GM13976 (cell line): Measurements from ENCODE around the gene FBLN5.

Experiments used
- DNase-seq: peaks from one replicate; pipeline ENCODE4 v3.0.0; 2012; ENCODE audit warnings: low spot score
- CTCF ChIP-seq: IDR thresholded peaks from 2 replicates; pipeline ENCODE4 v1.5.1; 2012; ENCODE audit warnings: borderline replicate concordance, mild to moderate bottlenecking; ENCODE audit not compliant: insufficient read depth; ENCODE audit errors: extremely low read depth, missing control alignments, control extremely low read depth
- in situ Hi-C: fragments of 300-500 bp; cut with MboI; formaldehyde crosslinking; loops from one replicate; pipeline ENCODE4 v1.12.0; 2022; ENCODE audit warnings: low sequenced_read_pairs, mixed read lengths, inconsistent platforms; ENCODE audit not compliant: unreplicated experiment

The FBLN5 gene

GRCh38 chr14:91889477-91890211 is 57.9 kb downstream of the FBLN5 start:
- DNase-seq: no peak
- TF ChIP-seq CTCF: no peak
- in situ Hi-C loops: no loop called here

GRCh38 chr14:91888641-91889476 is 58.6 kb downstream of the FBLN5 start:
- no peak for DNase-seq
- in situ Hi-C loops: no loop called here
- TF ChIP-seq CTCF: no peak

GRCh38 chr14:91886961-91887360 is 60.5 kb downstream of the FBLN5 start:
- in situ Hi-C loops: no loop called here
- no peak for TF ChIP-seq CTCF

GRCh38 chr14:91885839-91886238 is 61.7 kb downstream of the FBLN5 start:
- DNase-seq: no peak
- in situ Hi-C loops: no loop called here
- no peak for TF ChIP-seq CTCF

More at GRCh38 chr14:91886961-91887360, 60.5 kb downstream of the FBLN5 start:
- DNase-seq: no peak

GRCh38 chr14:91885113-91885712 is 62.3 kb downstream of the FBLN5 start:
- DNase-seq: no peak
- in situ Hi-C loops: no loop called here
- no peak for TF ChIP-seq CTCF

GRCh38 chr14:91884664-91885063 is 62.8 kb downstream of the FBLN5 start:
- in situ Hi-C loops: no loop called here
- no peak for TF ChIP-seq CTCF
- no peak for DNase-seq
